GM23338 (cell line): ENCODE measurements around the gene IGSF10. TPM values are rescaled to one million over a fixed set of nuclear protein-coding genes. Genes with fewer than 3 reads are reported as not detected.

Experiments used
- ATAC-seq: fragments of 200-7000 bp; cut with Tn5 transposase; 3 replicates; pipeline ENCODE4 v1.9.1; 2020
- DNase-seq: peaks from one replicate; pipeline ENCODE4 v3.0.0-alpha.2; 2015; ENCODE audit warnings: low spot score
- H2AFZ ChIP-seq: fragments of 200-600 bp; sonication (generic); 2 replicates; pipeline ENCODE4 v1.8.0; 2016; ENCODE audit warnings: antibody characterized with exemption, mild to moderate bottlenecking, moderate library complexity
- H3F3A ChIP-seq: fragments of 200-600 bp; sonication (generic); replicated peaks from 2 replicates; pipeline ENCODE4 v1.8.0; 2017; ENCODE audit warnings: antibody characterized with exemption, mixed run types, low read depth
- H3K27ac ChIP-seq: fragments of 200-600 bp; sonication (generic); 2 replicates; pipeline ENCODE4 v1.6.1; 2016; ENCODE audit warnings: low read depth
- H3K27me3 ChIP-seq: fragments of 200-600 bp; sonication (generic); 2 replicates; pipeline ENCODE4 v1.8.0; 2016; ENCODE audit warnings: mild to moderate bottlenecking, mixed run types, moderate library complexity; ENCODE audit not compliant: insufficient read depth
- H3K36me3 ChIP-seq: fragments of 200-600 bp; sonication (generic); 2 replicates; pipeline ENCODE4 v1.8.0; 2016; ENCODE audit warnings: mild to moderate bottlenecking; ENCODE audit not compliant: insufficient read depth
- H3K4me1 ChIP-seq: fragments of 200-600 bp; sonication (generic); 2 replicates; pipeline ENCODE4 v1.8.0; 2016; ENCODE audit warnings: mild to moderate bottlenecking, moderate library complexity; ENCODE audit not compliant: insufficient read depth
- H3K4me2 ChIP-seq: fragments of 200-600 bp; sonication (generic); 2 replicates; pipeline ENCODE4 v1.7.1; 2017; ENCODE audit warnings: mixed run types
- H3K4me3 ChIP-seq: fragments of 200-600 bp; sonication (generic); 2 replicates; pipeline ENCODE4 v1.6.1; 2016; ENCODE audit warnings: mixed run types
- H3K79me2 ChIP-seq: fragments of 200-600 bp; sonication (generic); replicated peaks from 2 replicates; pipeline ENCODE4 v1.8.0; 2017; ENCODE audit warnings: mild to moderate bottlenecking; ENCODE audit not compliant: insufficient read depth
- H3K9me2 ChIP-seq: fragments of 200-600 bp; sonication (generic); 2 replicates; pipeline ENCODE4 v1.8.0; 2017; ENCODE audit not compliant: insufficient read depth
- H4K20me1 ChIP-seq: fragments of 200-600 bp; sonication (generic); replicated peaks from 2 replicates; pipeline ENCODE4 v1.8.0; 2017; ENCODE audit warnings: mild to moderate bottlenecking; ENCODE audit not compliant: insufficient read depth
- H3K27ac Mint-ChIP-seq: 2 replicates; pipeline ENCODE4 v1.8.0; 2020; ENCODE audit warnings: inconsistent platforms, mild to moderate bottlenecking, moderate library complexity, mixed read lengths
- H3K27me3 Mint-ChIP-seq: 3 replicates; pipeline ENCODE4 v1.8.0; 2022; ENCODE audit warnings: low read depth, mild to moderate bottlenecking, moderate library complexity, mixed read lengths, inconsistent platforms; ENCODE audit not compliant: insufficient read depth, poor library complexity
- H3K36me3 Mint-ChIP-seq: 3 replicates; pipeline ENCODE4 v1.8.0; 2021; ENCODE audit warnings: low read depth, mild to moderate bottlenecking, inconsistent platforms, moderate library complexity, mixed read lengths
- H3K4me1 Mint-ChIP-seq: 3 replicates; pipeline ENCODE4 v1.8.0; 2020; ENCODE audit warnings: mild to moderate bottlenecking, inconsistent platforms, mixed read lengths
- H3K4me3 Mint-ChIP-seq: 3 replicates; pipeline ENCODE4 v1.8.0; 2021; ENCODE audit warnings: moderate library complexity, mild to moderate bottlenecking, inconsistent platforms, mixed read lengths
- H3K9me3 Mint-ChIP-seq: 3 replicates; pipeline ENCODE4 v1.8.0; 2020; ENCODE audit warnings: moderate library complexity, mild to moderate bottlenecking, inconsistent platforms, mixed read lengths
- CREB1 ChIP-seq: fragments of 250-450 bp; sonication (Bioruptor Pico); IDR thresholded peaks from 2 replicates; pipeline ENCODE4 v1.5.0; 2020; ENCODE audit warnings: low read depth, mild to moderate bottlenecking, moderate library complexity
- EZH2 ChIP-seq: fragments of 200-600 bp; sonication (generic); IDR thresholded peaks from one replicate; pipeline ENCODE4 v1.8.0; 2017; ENCODE audit warnings: antibody characterized with exemption, mild to moderate bottlenecking, low read depth; ENCODE audit not compliant: unreplicated experiment
- EZH2phosphoT487 ChIP-seq: fragments of 200-600 bp; sonication (generic); IDR thresholded peaks from one replicate; pipeline ENCODE4 v1.8.1; 2018; ENCODE audit warnings: antibody characterized with exemption; ENCODE audit not compliant: unreplicated experiment
- JUNB ChIP-seq: IDR thresholded peaks from one replicate; pipeline ENCODE4 v1.6.1; 2016; ENCODE audit warnings: antibody characterized with exemption; ENCODE audit not compliant: unreplicated experiment
- NANOG ChIP-seq: IDR thresholded peaks from 2 replicates; pipeline ENCODE4 v1.6.1; 2016; ENCODE audit warnings: antibody characterized with exemption, borderline replicate concordance
- POLR2AphosphoS5 ChIP-seq: IDR thresholded peaks from 2 replicates; pipeline ENCODE4 v1.6.1; 2016; ENCODE audit warnings: antibody characterized with exemption, low read depth
- STAT1 ChIP-seq: IDR thresholded peaks from one replicate; pipeline ENCODE4 v1.6.1; 2016; ENCODE audit warnings: antibody characterized with exemption; ENCODE audit not compliant: unreplicated experiment
- ZNF114 ChIP-seq: fragments of 250-450 bp; sonication (Bioruptor Pico); IDR thresholded peaks from 2 replicates; pipeline ENCODE4 v1.5.0; 2020; ENCODE audit warnings: mild to moderate bottlenecking, moderate library complexity
- ZNF331 ChIP-seq: fragments of 250-450 bp; sonication (Bioruptor Pico); IDR thresholded peaks from 2 replicates; pipeline ENCODE4 v1.5.0; 2020; ENCODE audit warnings: low read depth, mild to moderate bottlenecking, moderate library complexity
- polyA plus RNA-seq: library from polyadenylated mRNA; unstranded; fragments of >200 nt; fragmentation: Nextera tagmentation; extraction: Ambion mirVana; gene quantifications from 2 replicates; pipeline ENCODE4 v1.2.1, GENCODE V29; 2016
- total RNA-seq: library from RNA; depleted of rRNA; stranded (reverse); fragments of >200 nt; shearing (Covaris generic); gene quantifications from 2 replicates; pipeline ENCODE4 v1.2.3, GENCODE V29; 2014
- TF ChIP-seq, protein P1 (sequence below): IDR thresholded peaks from one replicate; pipeline ENCODE4 v1.6.1; 2018; ENCODE audit warnings: antibody characterized with exemption; ENCODE audit not compliant: unreplicated experiment
- TF ChIP-seq, protein P2 (sequence below): IDR thresholded peaks from 2 replicates; pipeline ENCODE4 v1.6.1; 2016; ENCODE audit warnings: antibody characterized with exemption
- TF ChIP-seq, protein P3 (sequence below): fragments of 250-450 bp; sonication (Bioruptor Pico); IDR thresholded peaks from 2 replicates; pipeline ENCODE4 v1.5.0; 2020; ENCODE audit warnings: mild to moderate bottlenecking, moderate library complexity
- TF ChIP-seq, protein P4 (sequence below), 2 experiments: fragments of 200-600 bp in 1 of 2; sonication (generic) in 1 of 2; conservative IDR thresholded peaks; 2 replicates each; pipeline versions ENCODE4 v1.5.1 to v1.6.1; 2016 to 2017; ENCODE audit warnings: antibody characterized with exemption in 2 of 2, low read depth in 2 of 2, mild to moderate bottlenecking in 2 of 2, moderate library complexity in 1 of 2

Gene IGSF10
- total and polyA plus RNA-seq, 2 experiments from 2014 or later, result 0.50 to 0.94 TPM

DNA sequence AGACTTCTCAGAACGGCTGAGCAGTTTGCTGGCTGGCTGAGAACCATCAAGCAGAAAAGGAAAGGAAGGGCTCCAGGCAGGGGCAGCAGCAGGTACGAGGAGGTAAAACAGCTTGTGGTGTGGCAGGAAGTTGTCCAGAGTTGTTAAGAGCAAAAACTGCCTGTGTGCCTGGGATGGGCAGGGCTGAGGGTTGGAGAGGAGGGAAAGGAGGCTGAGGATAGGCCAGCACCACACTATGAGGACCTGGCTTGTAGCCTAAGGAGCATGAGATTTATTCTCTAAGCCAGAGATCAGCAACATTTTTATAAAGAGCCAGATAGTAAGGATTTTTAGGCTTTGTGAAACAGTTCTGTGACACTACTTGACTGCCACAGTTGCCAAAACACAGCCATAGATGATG lies 8.0 kb downstream of the IGSF10 start:
- H3K4me3 Mint-ChIP-seq, result no peak overlapping the region
- H3K4me2 ChIP-seq, result no peak overlapping the region
- H3K27ac ChIP-seq, result no peak overlapping the region
- no peaks in the 10 kb centered on the region for H3K4me1 ChIP-seq
- no peak overlapping the region for H3K4me3 ChIP-seq
- H3K36me3 Mint-ChIP-seq, result no peaks in the 10 kb centered on the region
- H3K4me1 Mint-ChIP-seq, result peaks cover 5% of the 10 kb centered on the region
- H4K20me1 ChIP-seq, result no peaks in the 10 kb centered on the region
- no peak overlapping the region for H2AFZ ChIP-seq
- H3K9me2 ChIP-seq, result no peaks in the 10 kb centered on the region
- H3K79me2 ChIP-seq, result no peaks in the 10 kb centered on the region
- H3F3A ChIP-seq, result no peaks in the 10 kb centered on the region
- H3K27me3 ChIP-seq, result no peaks in the 10 kb centered on the region
- no peak overlapping the region for H3K27ac Mint-ChIP-seq
- peaks cover 5% of the 10 kb centered on the region for H3K27me3 Mint-ChIP-seq
- no peaks in the 10 kb centered on the region for H3K9me3 Mint-ChIP-seq
- no peak for ATAC-seq
- no peak for DNase-seq
- TF ChIP-seq, protein P1, sequence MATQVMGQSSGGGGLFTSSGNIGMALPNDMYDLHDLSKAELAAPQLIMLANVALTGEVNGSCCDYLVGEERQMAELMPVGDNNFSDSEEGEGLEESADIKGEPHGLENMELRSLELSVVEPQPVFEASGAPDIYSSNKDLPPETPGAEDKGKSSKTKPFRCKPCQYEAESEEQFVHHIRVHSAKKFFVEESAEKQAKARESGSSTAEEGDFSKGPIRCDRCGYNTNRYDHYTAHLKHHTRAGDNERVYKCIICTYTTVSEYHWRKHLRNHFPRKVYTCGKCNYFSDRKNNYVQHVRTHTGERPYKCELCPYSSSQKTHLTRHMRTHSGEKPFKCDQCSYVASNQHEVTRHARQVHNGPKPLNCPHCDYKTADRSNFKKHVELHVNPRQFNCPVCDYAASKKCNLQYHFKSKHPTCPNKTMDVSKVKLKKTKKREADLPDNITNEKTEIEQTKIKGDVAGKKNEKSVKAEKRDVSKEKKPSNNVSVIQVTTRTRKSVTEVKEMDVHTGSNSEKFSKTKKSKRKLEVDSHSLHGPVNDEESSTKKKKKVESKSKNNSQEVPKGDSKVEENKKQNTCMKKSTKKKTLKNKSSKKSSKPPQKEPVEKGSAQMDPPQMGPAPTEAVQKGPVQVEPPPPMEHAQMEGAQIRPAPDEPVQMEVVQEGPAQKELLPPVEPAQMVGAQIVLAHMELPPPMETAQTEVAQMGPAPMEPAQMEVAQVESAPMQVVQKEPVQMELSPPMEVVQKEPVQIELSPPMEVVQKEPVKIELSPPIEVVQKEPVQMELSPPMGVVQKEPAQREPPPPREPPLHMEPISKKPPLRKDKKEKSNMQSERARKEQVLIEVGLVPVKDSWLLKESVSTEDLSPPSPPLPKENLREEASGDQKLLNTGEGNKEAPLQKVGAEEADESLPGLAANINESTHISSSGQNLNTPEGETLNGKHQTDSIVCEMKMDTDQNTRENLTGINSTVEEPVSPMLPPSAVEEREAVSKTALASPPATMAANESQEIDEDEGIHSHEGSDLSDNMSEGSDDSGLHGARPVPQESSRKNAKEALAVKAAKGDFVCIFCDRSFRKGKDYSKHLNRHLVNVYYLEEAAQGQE, result no peak
- TF ChIP-seq EZH2 (no peak), ZNF331 (CRISPR knock-in tag) (no peak), POLR2AphosphoS5 (no peak), ZNF114 (CRISPR knock-in tag) (no peak), JUNB (no peak), EZH2phosphoT487 (no peak), STAT1 (no peak), NANOG (no peak), CREB1 (CRISPR knock-in tag) (no peak)
- TF ChIP-seq, protein P2, sequence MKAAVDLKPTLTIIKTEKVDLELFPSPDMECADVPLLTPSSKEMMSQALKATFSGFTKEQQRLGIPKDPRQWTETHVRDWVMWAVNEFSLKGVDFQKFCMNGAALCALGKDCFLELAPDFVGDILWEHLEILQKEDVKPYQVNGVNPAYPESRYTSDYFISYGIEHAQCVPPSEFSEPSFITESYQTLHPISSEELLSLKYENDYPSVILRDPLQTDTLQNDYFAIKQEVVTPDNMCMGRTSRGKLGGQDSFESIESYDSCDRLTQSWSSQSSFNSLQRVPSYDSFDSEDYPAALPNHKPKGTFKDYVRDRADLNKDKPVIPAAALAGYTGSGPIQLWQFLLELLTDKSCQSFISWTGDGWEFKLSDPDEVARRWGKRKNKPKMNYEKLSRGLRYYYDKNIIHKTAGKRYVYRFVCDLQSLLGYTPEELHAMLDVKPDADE, result no peak
- TF ChIP-seq, protein P3, sequence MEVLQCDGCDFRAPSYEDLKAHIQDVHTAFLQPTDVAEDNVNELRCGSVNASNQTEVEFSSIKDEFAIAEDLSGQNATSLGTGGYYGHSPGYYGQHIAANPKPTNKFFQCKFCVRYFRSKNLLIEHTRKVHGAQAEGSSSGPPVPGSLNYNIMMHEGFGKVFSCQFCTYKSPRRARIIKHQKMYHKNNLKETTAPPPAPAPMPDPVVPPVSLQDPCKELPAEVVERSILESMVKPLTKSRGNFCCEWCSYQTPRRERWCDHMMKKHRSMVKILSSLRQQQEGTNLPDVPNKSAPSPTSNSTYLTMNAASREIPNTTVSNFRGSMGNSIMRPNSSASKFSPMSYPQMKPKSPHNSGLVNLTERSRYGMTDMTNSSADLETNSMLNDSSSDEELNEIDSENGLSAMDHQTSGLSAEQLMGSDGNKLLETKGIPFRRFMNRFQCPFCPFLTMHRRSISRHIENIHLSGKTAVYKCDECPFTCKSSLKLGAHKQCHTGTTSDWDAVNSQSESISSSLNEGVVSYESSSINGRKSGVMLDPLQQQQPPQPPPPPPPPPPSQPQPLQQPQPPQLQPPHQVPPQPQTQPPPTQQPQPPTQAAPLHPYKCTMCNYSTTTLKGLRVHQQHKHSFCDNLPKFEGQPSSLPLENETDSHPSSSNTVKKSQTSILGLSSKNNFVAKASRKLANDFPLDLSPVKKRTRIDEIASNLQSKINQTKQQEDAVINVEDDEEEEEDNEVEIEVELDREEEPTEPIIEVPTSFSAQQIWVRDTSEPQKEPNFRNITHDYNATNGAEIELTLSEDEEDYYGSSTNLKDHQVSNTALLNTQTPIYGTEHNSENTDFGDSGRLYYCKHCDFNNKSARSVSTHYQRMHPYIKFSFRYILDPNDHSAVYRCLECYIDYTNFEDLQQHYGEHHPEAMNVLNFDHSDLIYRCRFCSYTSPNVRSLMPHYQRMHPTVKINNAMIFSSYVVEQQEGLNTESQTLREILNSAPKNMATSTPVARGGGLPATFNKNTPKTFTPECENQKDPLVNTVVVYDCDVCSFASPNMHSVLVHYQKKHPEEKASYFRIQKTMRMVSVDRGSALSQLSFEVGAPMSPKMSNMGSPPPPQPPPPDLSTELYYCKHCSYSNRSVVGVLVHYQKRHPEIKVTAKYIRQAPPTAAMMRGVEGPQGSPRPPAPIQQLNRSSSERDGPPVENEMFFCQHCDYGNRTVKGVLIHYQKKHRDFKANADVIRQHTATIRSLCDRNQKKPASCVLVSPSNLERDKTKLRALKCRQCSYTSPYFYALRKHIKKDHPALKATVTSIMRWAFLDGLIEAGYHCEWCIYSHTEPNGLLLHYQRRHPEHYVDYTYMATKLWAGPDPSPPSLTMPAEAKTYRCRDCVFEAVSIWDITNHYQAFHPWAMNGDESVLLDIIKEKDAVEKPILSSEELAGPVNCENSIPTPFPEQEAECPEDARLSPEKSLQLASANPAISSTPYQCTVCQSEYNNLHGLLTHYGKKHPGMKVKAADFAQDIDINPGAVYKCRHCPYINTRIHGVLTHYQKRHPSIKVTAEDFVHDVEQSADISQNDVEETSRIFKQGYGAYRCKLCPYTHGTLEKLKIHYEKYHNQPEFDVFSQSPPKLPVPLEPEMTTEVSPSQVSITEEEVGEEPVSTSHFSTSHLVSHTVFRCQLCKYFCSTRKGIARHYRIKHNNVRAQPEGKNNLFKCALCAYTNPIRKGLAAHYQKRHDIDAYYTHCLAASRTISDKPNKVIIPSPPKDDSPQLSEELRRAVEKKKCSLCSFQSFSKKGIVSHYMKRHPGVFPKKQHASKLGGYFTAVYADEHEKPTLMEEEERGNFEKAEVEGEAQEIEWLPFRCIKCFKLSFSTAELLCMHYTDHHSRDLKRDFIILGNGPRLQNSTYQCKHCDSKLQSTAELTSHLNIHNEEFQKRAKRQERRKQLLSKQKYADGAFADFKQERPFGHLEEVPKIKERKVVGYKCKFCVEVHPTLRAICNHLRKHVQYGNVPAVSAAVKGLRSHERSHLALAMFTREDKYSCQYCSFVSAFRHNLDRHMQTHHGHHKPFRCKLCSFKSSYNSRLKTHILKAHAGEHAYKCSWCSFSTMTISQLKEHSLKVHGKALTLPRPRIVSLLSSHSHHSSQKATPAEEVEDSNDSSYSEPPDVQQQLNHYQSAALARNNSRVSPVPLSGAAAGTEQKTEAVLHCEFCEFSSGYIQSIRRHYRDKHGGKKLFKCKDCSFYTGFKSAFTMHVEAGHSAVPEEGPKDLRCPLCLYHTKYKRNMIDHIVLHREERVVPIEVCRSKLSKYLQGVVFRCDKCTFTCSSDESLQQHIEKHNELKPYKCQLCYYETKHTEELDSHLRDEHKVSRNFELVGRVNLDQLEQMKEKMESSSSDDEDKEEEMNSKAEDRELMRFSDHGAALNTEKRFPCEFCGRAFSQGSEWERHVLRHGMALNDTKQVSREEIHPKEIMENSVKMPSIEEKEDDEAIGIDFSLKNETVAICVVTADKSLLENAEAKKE, result no peak
- TF ChIP-seq, protein P4, sequence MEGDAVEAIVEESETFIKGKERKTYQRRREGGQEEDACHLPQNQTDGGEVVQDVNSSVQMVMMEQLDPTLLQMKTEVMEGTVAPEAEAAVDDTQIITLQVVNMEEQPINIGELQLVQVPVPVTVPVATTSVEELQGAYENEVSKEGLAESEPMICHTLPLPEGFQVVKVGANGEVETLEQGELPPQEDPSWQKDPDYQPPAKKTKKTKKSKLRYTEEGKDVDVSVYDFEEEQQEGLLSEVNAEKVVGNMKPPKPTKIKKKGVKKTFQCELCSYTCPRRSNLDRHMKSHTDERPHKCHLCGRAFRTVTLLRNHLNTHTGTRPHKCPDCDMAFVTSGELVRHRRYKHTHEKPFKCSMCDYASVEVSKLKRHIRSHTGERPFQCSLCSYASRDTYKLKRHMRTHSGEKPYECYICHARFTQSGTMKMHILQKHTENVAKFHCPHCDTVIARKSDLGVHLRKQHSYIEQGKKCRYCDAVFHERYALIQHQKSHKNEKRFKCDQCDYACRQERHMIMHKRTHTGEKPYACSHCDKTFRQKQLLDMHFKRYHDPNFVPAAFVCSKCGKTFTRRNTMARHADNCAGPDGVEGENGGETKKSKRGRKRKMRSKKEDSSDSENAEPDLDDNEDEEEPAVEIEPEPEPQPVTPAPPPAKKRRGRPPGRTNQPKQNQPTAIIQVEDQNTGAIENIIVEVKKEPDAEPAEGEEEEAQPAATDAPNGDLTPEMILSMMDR (conservative IDR thresholded peaks at IDR 0.05; ENCODE audit: low read depth in 2 of 2), result no peak
- H3K36me3 ChIP-seq, result no peaks in the 10 kb centered on the region
